ENCODE data around the gene COL4A6.

- TF ChIP-seq CTCF (IDR thresholded peaks at IDR 0.05) (no peak), POLR2A (IDR thresholded peaks at IDR 0.05) (no peak), POLR2AphosphoS5 (IDR thresholded peaks at IDR 0.05; ENCODE audit: insufficient read depth in 1 of 2, low read depth in 1 of 2) (no peak)
These were observed 270.9 kb downstream of the COL4A6 start for GRCh38 chrX:108167211-108167872.

All from vagina (tissue), 2 donors.